Glutamatergic neuron (in vitro differentiated cells): ENCODE measurements around the gene SEC14L3. TPM values are rescaled to one million over a fixed set of nuclear protein-coding genes. Genes with fewer than 3 reads are reported as not detected.
A peak's percentile ranks its signal among the peaks of the same experiment; 100 is the strongest.

Source experiments
- DNase-seq: peaks from one replicate; pipeline ENCODE4 v3.0.0; 2022
- H3K27ac Mint-ChIP-seq: one replicate; pipeline ENCODE4 v1.8.0; 2020; ENCODE audit warnings: mild to moderate bottlenecking, mixed read lengths, inconsistent platforms; ENCODE audit not compliant: unreplicated experiment
- H3K27me3 Mint-ChIP-seq: one replicate; pipeline ENCODE4 v1.8.0; 2020; ENCODE audit warnings: mild to moderate bottlenecking, moderate library complexity, mixed read lengths, inconsistent platforms; ENCODE audit not compliant: unreplicated experiment
- H3K36me3 Mint-ChIP-seq: one replicate; pipeline ENCODE4 v1.8.0; 2020; ENCODE audit warnings: mild to moderate bottlenecking, mixed read lengths, inconsistent platforms; ENCODE audit not compliant: unreplicated experiment
- H3K4me1 Mint-ChIP-seq: one replicate; pipeline ENCODE4 v1.8.0; 2020; ENCODE audit warnings: mild to moderate bottlenecking, low read depth, mixed read lengths, inconsistent platforms; ENCODE audit not compliant: unreplicated experiment
- H3K4me3 Mint-ChIP-seq: one replicate; pipeline ENCODE4 v1.8.0; 2020; ENCODE audit warnings: mild to moderate bottlenecking, mixed read lengths, inconsistent platforms; ENCODE audit not compliant: unreplicated experiment
- H3K9me3 Mint-ChIP-seq: one replicate; pipeline ENCODE4 v1.8.0; 2020; ENCODE audit warnings: mild to moderate bottlenecking, moderate library complexity, mixed read lengths, inconsistent platforms; ENCODE audit not compliant: unreplicated experiment
- CTCF ChIP-seq: fragments of 200-600 bp; sonication (generic); IDR thresholded peaks from one replicate; pipeline ENCODE4 v1.5.0; 2021; ENCODE audit not compliant: partially characterized antibody, unreplicated experiment
- total RNA-seq: library from RNA; stranded (reverse); fragmentation: NEBNext Ultra II Directional; extraction: Animal tissue kit (Norgen Biotek cat#: 25700); gene quantifications from one replicate; pipeline ENCODE4 v1.2.1, GENCODE V29; 2021; ENCODE audit not compliant: unreplicated experiment

Gene SEC14L3
- total RNA-seq, 1 donor from 2014 or later = not detected

- peaks cover 7% of the 10 kb centered on the region for H3K4me1 Mint-ChIP-seq
- TF ChIP-seq CTCF = no peak
These were observed 47.1 kb downstream of the SEC14L3 start for GRCh38 chr22:30424534-30425326.

GRCh38 chr22:30423959-30424533 is 47.8 kb downstream of the SEC14L3 start:
- peak; percentile 97 for DNase-seq
- Mint-ChIP-seq H3K36me3 (no peaks in the 10 kb centered on the region), H3K27ac (peak overlapping the region; percentile 98), H3K9me3 (peaks cover 6% of the 10 kb centered on the region), H3K4me3 (peak overlapping the region; percentile 92), H3K4me1 (peaks cover 7% of the 10 kb centered on the region), H3K27me3 (no peaks in the 10 kb centered on the region)
- no peak for TF ChIP-seq CTCF

More at GRCh38 chr22:30424534-30425326, 47.1 kb downstream of the SEC14L3 start:
- H3K36me3 Mint-ChIP-seq = no peaks in the 10 kb centered on the region
- H3K27me3 Mint-ChIP-seq = no peaks in the 10 kb centered on the region
- no peak for DNase-seq
- H3K9me3 Mint-ChIP-seq = peaks cover 6% of the 10 kb centered on the region
- peak overlapping the region; percentile 92 for H3K4me3 Mint-ChIP-seq
- H3K27ac Mint-ChIP-seq = peak overlapping the region; percentile 28

- peak overlapping the region; percentile 98 for H3K27ac Mint-ChIP-seq
- H3K4me3 Mint-ChIP-seq = peak overlapping the region; percentile 92
- peaks cover 7% of the 10 kb centered on the region for H3K4me1 Mint-ChIP-seq
- no peaks in the 10 kb centered on the region for H3K36me3 Mint-ChIP-seq
- TF ChIP-seq CTCF = no peak
- H3K27me3 Mint-ChIP-seq = no peaks in the 10 kb centered on the region
- peaks cover 6% of the 10 kb centered on the region for H3K9me3 Mint-ChIP-seq
- peak; percentile 74 for DNase-seq
These were observed 48.4 kb downstream of the SEC14L3 start for GRCh38 chr22:30423301-30423958.

- DNase-seq = no peak
- Mint-ChIP-seq H3K36me3 (no peaks in the 10 kb centered on the region), H3K9me3 (peaks cover 6% of the 10 kb centered on the region), H3K27me3 (no peaks in the 10 kb centered on the region), H3K4me3 (peak overlapping the region; percentile 88), H3K27ac (peak overlapping the region; percentile 83), H3K4me1 (peaks cover 7% of the 10 kb centered on the region)
- no peak for TF ChIP-seq CTCF
These were observed 49.1 kb downstream of the SEC14L3 start for GRCh38 chr22:30422481-30423300.
